ENCODE measurements around the gene ANKRD52. TPM values are rescaled to one million over a fixed set of nuclear protein-coding genes. Genes with fewer than 3 reads are reported as not detected.

The ANKRD52 gene
- polyA plus RNA-seq, 2 of the 4 experiments (the other 2 are of a cell fraction) = 26.1 to 48.7 TPM

DNA sequence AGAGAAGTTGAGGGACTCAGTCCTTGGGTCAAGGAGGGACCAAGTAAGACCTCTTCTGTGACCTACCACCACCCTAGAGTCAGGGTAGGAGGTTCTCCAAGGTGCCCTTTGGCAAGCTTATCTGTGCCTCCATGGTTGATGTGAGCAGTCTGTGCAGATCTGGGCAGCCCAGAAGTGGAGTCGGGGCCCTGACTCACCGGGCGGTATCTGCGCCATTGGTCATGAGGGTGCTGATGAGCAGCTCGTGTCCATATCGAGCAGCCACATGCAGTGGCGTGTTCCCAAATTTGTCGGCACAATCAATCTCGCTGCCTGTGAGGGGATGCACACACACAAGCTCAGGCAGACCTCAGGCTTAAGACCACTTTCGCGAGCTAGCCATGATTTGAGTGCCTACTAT is 5.1 kb downstream of the ANKRD52 start:
- H3K4me2 ChIP-seq = no peak overlapping the region
- no peaks in the 10 kb centered on the region for H3K9me3 ChIP-seq
- ATAC-seq (no peak), FAIRE-seq (no peak), DNase-seq (ENCODE audit: low read depth in 1 of 2, low spot score in 1 of 2) (no peak)
- ChIA-PET POLR2A (interaction anchor here (1.4 kb wide), 1 partner anchor 31 kb away, joined by 3 read pairs; the partner anchor contains the start of gene RNF41), CTCF (interaction anchor here (0.6 to 14.6 kb wide), 8 partner anchors 17 to 82 kb away, joined by 3 to 146 read pairs (median 6); partner anchors contain the start of genes COQ10A, RNF41 and SMARCC2)
- H3K4me3 ChIP-seq = no peak overlapping the region
- TF ChIP-seq HOXA7 (CRISPR knock-in tag; IDR thresholded peaks at IDR 0.05) = no peak
- TF ChIP-seq CHD4 (IDR thresholded peaks at IDR 0.05; ENCODE audit: borderline replicate concordance) = no peak
- TF ChIP-seq TP53 (CRISPR knock-in tag; IDR thresholded peaks at IDR 0.05) = no peak
- no peak for TF ChIP-seq RFX5 (IDR thresholded peaks at IDR 0.05)
- 93% methylated on average over 11 of the region's 11 CpGs for WGBS (ENCODE audit: missing lambda C conversion rate)
- H3K4me1 ChIP-seq = peaks cover 15% of the 10 kb centered on the region
- H3K27ac ChIP-seq = no peak overlapping the region

- Histone ChIP-seq H3K27ac (no peak overlapping the region), H3K4me2 (no peak overlapping the region), H3K4me3 (no peak overlapping the region), H3K9me3 (no peaks in the 10 kb centered on the region), H3K4me1 (peaks cover 15% of the 10 kb centered on the region)
- POLR2A ChIA-PET = no interaction called here
- DNase-seq (ENCODE audit: low read depth in 1 of 2, low spot score in 1 of 2) (no peak), FAIRE-seq (no peak), ATAC-seq (no peak)
- TF ChIP-seq RARB (CRISPR knock-in tag; IDR thresholded peaks at IDR 0.05) = no peak
- TF ChIP-seq CBX2 (IDR thresholded peaks at IDR 0.05; ENCODE audit: borderline replicate concordance, low read depth) = no peak
- TF ChIP-seq ZC3H11A (IDR thresholded peaks at IDR 0.05) = no peak
- no peak for TF ChIP-seq HOXB13 (CRISPR knock-in tag; IDR thresholded peaks at IDR 0.05; ENCODE audit: low read depth)
- no peak for TF ChIP-seq CEBPB (IDR thresholded peaks at IDR 0.05)
- no peak for TF ChIP-seq JUN (IDR thresholded peaks at IDR 0.05)
- CTCF ChIA-PET = interaction anchor here (0.6 to 14.6 kb wide), 10 partner anchors 9 to 82 kb away, joined by 3 to 146 read pairs (median 4); partner anchors contain the start of genes COQ10A, RNF41 and SMARCC2
- 99% methylated on average over 3 of the region's 3 CpGs for WGBS (ENCODE audit: missing lambda C conversion rate)
These were observed 5.5 kb downstream of the ANKRD52 start for GRCh38 chr12:56252649-56253048.

- CTCF ChIA-PET = interaction anchor here (0.5 to 14.6 kb wide), 6 partner anchors 11 to 220 kb away, joined by 3 to 146 read pairs (median 5); partner anchors contain the start of genes ANKRD52, COQ10A and SPRYD4
These were observed 9.5 kb downstream of the ANKRD52 start for GRCh38 chr12:56248711-56249110.

GRCh38 chr12:56247923-56248322 is 10.3 kb downstream of the ANKRD52 start:
- POLR2A ChIA-PET = interaction anchor here (0.7 kb wide), 1 partner anchor 85 kb away, joined by 4 read pairs; no protein-coding TSS in a partner anchor
- FAIRE-seq (no peak), DNase-seq (ENCODE audit: low read depth in 1 of 2, low spot score in 1 of 2) (no peak), ATAC-seq (no peak; a peak in 1 of 6 replicates)
- TF ChIP-seq SREBF2 (IDR thresholded peaks at IDR 0.05) (no peak), FOSL2 (IDR thresholded peaks at IDR 0.05) (no peak), FOSL2 (CRISPR knock-in tag; IDR thresholded peaks at IDR 0.05) (no peak), ATOH8 (CRISPR knock-in tag; IDR thresholded peaks at IDR 0.05; ENCODE audit: low read depth) (no peak), CBX2 (IDR thresholded peaks at IDR 0.05; ENCODE audit: borderline replicate concordance, low read depth) (no peak), PHF8 (IDR thresholded peaks at IDR 0.05; ENCODE audit: borderline replicate concordance, low read depth) (no peak), HEYL (CRISPR knock-in tag; IDR thresholded peaks at IDR 0.05) (no peak), JUNB (IDR thresholded peaks at IDR 0.05) (no peak), GATA3 (IDR thresholded peaks at IDR 0.05; ENCODE audit: borderline replicate concordance) (no peak), TFCP2L1 (CRISPR knock-in tag; IDR thresholded peaks at IDR 0.05) (no peak), MYC (IDR thresholded peaks at IDR 0.05; ENCODE audit: borderline replicate concordance, low read length) (no peak), KDM1A (IDR thresholded peaks at IDR 0.05; ENCODE audit: low read depth) (no peak), EHMT2 (IDR thresholded peaks at IDR 0.05; ENCODE audit: low read depth) (no peak), ZSCAN20 (CRISPR knock-in tag; IDR thresholded peaks at IDR 0.05) (no peak)
- TF ChIP-seq, protein P1, sequence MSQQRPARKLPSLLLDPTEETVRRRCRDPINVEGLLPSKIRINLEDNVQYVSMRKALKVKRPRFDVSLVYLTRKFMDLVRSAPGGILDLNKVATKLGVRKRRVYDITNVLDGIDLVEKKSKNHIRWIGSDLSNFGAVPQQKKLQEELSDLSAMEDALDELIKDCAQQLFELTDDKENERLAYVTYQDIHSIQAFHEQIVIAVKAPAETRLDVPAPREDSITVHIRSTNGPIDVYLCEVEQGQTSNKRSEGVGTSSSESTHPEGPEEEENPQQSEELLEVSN (IDR thresholded peaks at IDR 0.05; ENCODE audit: borderline replicate concordance, low read depth) = no peak
- TF ChIP-seq, protein P2, sequence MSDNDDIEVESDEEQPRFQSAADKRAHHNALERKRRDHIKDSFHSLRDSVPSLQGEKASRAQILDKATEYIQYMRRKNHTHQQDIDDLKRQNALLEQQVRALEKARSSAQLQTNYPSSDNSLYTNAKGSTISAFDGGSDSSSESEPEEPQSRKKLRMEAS (IDR thresholded peaks at IDR 0.05) = no peak
- H3K4me3 ChIP-seq = no peak overlapping the region
- CTCF ChIA-PET = interaction anchor here (0.5 to 14.6 kb wide), 8 partner anchors 9 to 113 kb away, joined by 3 to 146 read pairs (median 6); partner anchors contain the start of genes ANKRD52, COQ10A and SMARCC2
- no peak overlapping the region for H3K4me2 ChIP-seq
- H3K9me3 ChIP-seq = no peaks in the 10 kb centered on the region
- WGBS (ENCODE audit: missing lambda C conversion rate) = 95% methylated on average over 16 of the region's 16 CpGs
- H3K4me1 ChIP-seq = peaks cover 19% of the 10 kb centered on the region
- H3K27ac ChIP-seq = no peak overlapping the region

More at GRCh38 chr12:56248711-56249110, 9.5 kb downstream of the ANKRD52 start:
- POLR2A ChIA-PET = no interaction called here
- no peak for DNase-seq (ENCODE audit: low read depth in 1 of 2, low spot score in 1 of 2)
- ATAC-seq = no peak
- FAIRE-seq = no peak
- peaks cover 16% of the 10 kb centered on the region for H3K4me1 ChIP-seq
- H3K4me3 ChIP-seq = no peak overlapping the region
- no peak overlapping the region for H3K27ac ChIP-seq
- H3K9me3 ChIP-seq = no peaks in the 10 kb centered on the region
- no peak overlapping the region for H3K4me2 ChIP-seq
- no peak for TF ChIP-seq ZFP36 (IDR thresholded peaks at IDR 0.05; ENCODE audit: borderline replicate concordance, partially characterized antibody)
- over 99% methylated on average over 8 of the region's 8 CpGs for WGBS (ENCODE audit: missing lambda C conversion rate)

Data from A549 (cell line).